ENCODE measurements around the gene TBXAS1.

Gene TBXAS1

GRCh38 chr7:139808846-139809442, 20.1 kb upstream of the TBXAS1 start:
- TF ChIP-seq CTCF (IDR thresholded peaks at IDR 0.05; ENCODE audit: control extremely low read depth, extremely low read depth, low read depth, missing control alignments): no peak
- POLR2A ChIA-PET: no interaction called here
- no peak for DNase-seq (ENCODE audit: extremely low spot score)
- CTCF ChIA-PET: interaction anchor here (1.1 to 1.7 kb wide), 2 partner anchors 10 to 124 kb away, joined by 3 to 4 read pairs; no protein-coding TSS in a partner anchor

- CTCF ChIA-PET: interaction anchor here (1.1 to 2.3 kb wide), 5 partner anchors 9 to 35 kb away, joined by 3 to 8 read pairs (median 3); no protein-coding TSS in a partner anchor
- TF ChIP-seq CTCF (IDR thresholded peaks at IDR 0.05; ENCODE audit: control extremely low read depth, extremely low read depth, low read depth, missing control alignments): no peak
- POLR2A ChIA-PET: no interaction called here
- no peak for DNase-seq (ENCODE audit: extremely low spot score)
Measured at GRCh38 chr7:139811066-139811465, 18.0 kb upstream of the TBXAS1 start.

GRCh38 chr7:139813151-139813550, 15.9 kb upstream of the TBXAS1 start:
- DNase-seq (ENCODE audit: extremely low spot score): no peak
- ChIA-PET POLR2A (no interaction called here), CTCF (no interaction called here)
- TF ChIP-seq CTCF (IDR thresholded peaks at IDR 0.05; ENCODE audit: control extremely low read depth, extremely low read depth, low read depth, missing control alignments): no peak

- DNase-seq (ENCODE audit: extremely low spot score): no peak
- no peak for TF ChIP-seq CTCF (IDR thresholded peaks at IDR 0.05; ENCODE audit: control extremely low read depth, extremely low read depth, low read depth, missing control alignments)
- POLR2A ChIA-PET: no interaction called here
- CTCF ChIA-PET: interaction anchor here (1.1 kb wide), 1 partner anchor 11 kb away, joined by 3 read pairs; no protein-coding TSS in a partner anchor
Measured at GRCh38 chr7:139813689-139814088, 15.4 kb upstream of the TBXAS1 start.

- ChIA-PET CTCF (no interaction called here), POLR2A (no interaction called here)
- no peak for DNase-seq (ENCODE audit: extremely low spot score)
- TF ChIP-seq CTCF (IDR thresholded peaks at IDR 0.05; ENCODE audit: control extremely low read depth, extremely low read depth, low read depth, missing control alignments): no peak
Measured at GRCh38 chr7:139817249-139817648, 11.8 kb upstream of the TBXAS1 start.

- DNase-seq (ENCODE audit: extremely low spot score): no peak
- CTCF ChIA-PET: no interaction called here
- no peak for TF ChIP-seq CTCF (IDR thresholded peaks at IDR 0.05; ENCODE audit: control extremely low read depth, extremely low read depth, low read depth, missing control alignments)
- POLR2A ChIA-PET: no interaction called here
Measured at GRCh38 chr7:139820089-139820488, 9.0 kb upstream of the TBXAS1 start.
